SK-N-SH treated with all-trans-retinoic acid at 6 μM for 48 hours (cell line): ENCODE results near the gene CLTA.

Source experiments
- ATAC-seq: fragments of 200-7000 bp; cut with Tn5 transposase; 3 replicates; pipeline ENCODE4 v1.9.1; 2020; ENCODE audit warnings: mild to moderate bottlenecking, moderate library complexity
- ARNTL ChIP-seq: fragments of 450-650 bp; formaldehyde crosslinking; IDR thresholded peaks from 2 replicates; pipeline ENCODE4 v1.5.0; 2020; ENCODE audit warnings: low read depth, mild to moderate bottlenecking, moderate library complexity, borderline replicate concordance
- BACH2 ChIP-seq: fragments of 250-450 bp; sonication (Bioruptor Pico); IDR thresholded peaks from 2 replicates; pipeline ENCODE4 v1.9.0; 2021; ENCODE audit warnings: mild to moderate bottlenecking, borderline replicate concordance
- CSDC2 ChIP-seq: fragments of 250-450 bp; sonication (Bioruptor Pico); IDR thresholded peaks from 2 replicates; pipeline ENCODE4 v1.5.0; 2020; ENCODE audit warnings: mild to moderate bottlenecking, moderate library complexity
- CSRNP3 ChIP-seq: fragments of 250-450 bp; sonication (Bioruptor Pico); IDR thresholded peaks from 2 replicates; pipeline ENCODE4 v1.5.1; 2021; ENCODE audit warnings: mild to moderate bottlenecking, moderate library complexity
- GLIS3 ChIP-seq: fragments of 250-450 bp; sonication (Bioruptor Pico); IDR thresholded peaks from 2 replicates; pipeline ENCODE4 v1.5.0; 2020; ENCODE audit warnings: mild to moderate bottlenecking, moderate library complexity
- OSR1 ChIP-seq: fragments of 250-450 bp; sonication (Bioruptor Pico); IDR thresholded peaks from 2 replicates; pipeline ENCODE4 v1.8.0; 2022; ENCODE audit warnings: moderate library complexity, mild to moderate bottlenecking, inconsistent platforms
- PATZ1 ChIP-seq: fragments of 250-450 bp; sonication (Bioruptor Pico); IDR thresholded peaks from 2 replicates; pipeline ENCODE4 v1.8.0; 2020; ENCODE audit warnings: mild to moderate bottlenecking, moderate library complexity, borderline replicate concordance
- RARB ChIP-seq: fragments of 250-450 bp; sonication (Bioruptor Pico); IDR thresholded peaks from 2 replicates; pipeline ENCODE4 v1.8.0; 2021; ENCODE audit warnings: mild to moderate bottlenecking, moderate library complexity
- SNAI2 ChIP-seq: fragments of 250-450 bp; sonication (Bioruptor Pico); IDR thresholded peaks from 2 replicates; pipeline ENCODE4 v1.5.0; 2020; ENCODE audit warnings: mild to moderate bottlenecking, moderate library complexity
- TCF4 ChIP-seq: fragments of 250-450 bp; sonication (Bioruptor Pico); IDR thresholded peaks from 2 replicates; pipeline ENCODE4 v1.8.0; 2021; ENCODE audit warnings: mild to moderate bottlenecking, moderate library complexity, borderline replicate concordance
- TOX ChIP-seq: fragments of 250-450 bp; sonication (Bioruptor Pico); IDR thresholded peaks from 2 replicates; pipeline ENCODE4 v1.8.0; 2021; ENCODE audit warnings: mild to moderate bottlenecking, moderate library complexity, borderline replicate concordance
- TSHZ2 ChIP-seq: fragments of 250-450 bp; sonication (Bioruptor Pico); IDR thresholded peaks from 2 replicates; pipeline ENCODE4 v1.5.0; 2020; ENCODE audit warnings: mild to moderate bottlenecking, moderate library complexity
- ZC3H10 ChIP-seq: fragments of 250-450 bp; sonication (Bioruptor Pico); IDR thresholded peaks from 2 replicates; pipeline ENCODE4 v1.5.1; 2021; ENCODE audit warnings: mild to moderate bottlenecking, moderate library complexity
- ZFP3 ChIP-seq: fragments of 250-450 bp; sonication (Bioruptor Pico); IDR thresholded peaks from 2 replicates; pipeline ENCODE4 v1.5.0; 2020; ENCODE audit warnings: mild to moderate bottlenecking, moderate library complexity
- ZFP30 ChIP-seq: fragments of 450-650 bp; formaldehyde crosslinking; IDR thresholded peaks from 2 replicates; pipeline ENCODE4 v1.5.0; 2022; ENCODE audit warnings: mild to moderate bottlenecking, moderate library complexity
- ZNF565 ChIP-seq: fragments of 450-650 bp; formaldehyde crosslinking; conservative IDR thresholded peaks from 2 replicates; pipeline ENCODE4 v1.5.0; 2020; ENCODE audit warnings: low read depth, mild to moderate bottlenecking, moderate library complexity
- ZNF70 ChIP-seq: fragments of 450-650 bp; formaldehyde crosslinking; IDR thresholded peaks from 2 replicates; pipeline ENCODE4 v1.5.0; 2020; ENCODE audit warnings: mild to moderate bottlenecking, moderate library complexity
- ZNF8 ChIP-seq: fragments of 450-650 bp; formaldehyde crosslinking; IDR thresholded peaks from 2 replicates; pipeline ENCODE4 v1.5.0; 2020; ENCODE audit warnings: mild to moderate bottlenecking, moderate library complexity

Gene CLTA

GRCh38 chr9:36250079-36250478, 59.4 kb downstream of the CLTA start:
- ATAC-seq = no peak
- TF ChIP-seq ZC3H10 (CRISPR knock-in tag) = no peak
- no peak for TF ChIP-seq ZFP3 (CRISPR knock-in tag)
- TF ChIP-seq CSDC2 (CRISPR knock-in tag) = no peak
- TF ChIP-seq ZNF70 (CRISPR knock-in tag) = no peak
- no peak for TF ChIP-seq TCF4 (CRISPR knock-in tag)
- TF ChIP-seq ZNF8 (CRISPR knock-in tag) = no peak
- no peak for TF ChIP-seq CSRNP3
- no peak for TF ChIP-seq BACH2
- no peak for TF ChIP-seq GLIS3 (CRISPR knock-in tag)
- no peak for TF ChIP-seq SNAI2 (CRISPR knock-in tag)

- no peak for ATAC-seq
- TF ChIP-seq BACH2 = no peak
- TF ChIP-seq ZC3H10 (CRISPR knock-in tag) = no peak
- no peak for TF ChIP-seq SNAI2 (CRISPR knock-in tag)
Observed at GRCh38 chr9:36251428-36251827, 60.7 kb downstream of the CLTA start.

- TF ChIP-seq CSRNP3 = no peak
- no peak for TF ChIP-seq ZNF565 (CRISPR knock-in tag)
- TF ChIP-seq ZFP3 (CRISPR knock-in tag) = no peak
- TF ChIP-seq ZNF70 (CRISPR knock-in tag) = no peak
- TF ChIP-seq SNAI2 (CRISPR knock-in tag) = no peak
- no peak for TF ChIP-seq PATZ1 (CRISPR knock-in tag)
- no peak for TF ChIP-seq TSHZ2
- TF ChIP-seq ZNF8 (CRISPR knock-in tag) = no peak
- no peak for TF ChIP-seq GLIS3 (CRISPR knock-in tag)
- TF ChIP-seq CSDC2 (CRISPR knock-in tag) = no peak
- TF ChIP-seq ARNTL (CRISPR knock-in tag) = no peak
- no peak for TF ChIP-seq ZFP30 (CRISPR knock-in tag)
- no peak for TF ChIP-seq RARB (CRISPR knock-in tag)
- TF ChIP-seq TOX (CRISPR knock-in tag) = no peak
- TF ChIP-seq TCF4 (CRISPR knock-in tag) = no peak
- no peak for TF ChIP-seq OSR1 (CRISPR knock-in tag)
Observed at GRCh38 chr9:36258208-36258995, 67.7 kb downstream of the CLTA start, which contains the start of gene GNE. TSS of gene GNE (minus strand) at chr9:36258448. CDS start at chr9:36249355, 9,093 bp downstream.

GRCh38 chr9:36258996-36259533, 68.3 kb downstream of the CLTA start:
- no peak for TF ChIP-seq CSRNP3
- ATAC-seq = no peak

More at GRCh38 chr9:36258208-36258995, 67.7 kb downstream of the CLTA start, which contains the start of gene GNE:
- ATAC-seq = peak; percentile 97
